HG02884 (cell line): ENCODE data around the gene MYH6.
"Not testable (repeated sequence)": the region's sequence is repeated elsewhere in the genome, so short reads cannot be mapped to it uniquely, and the experiment has no call there.

Experiments
- ATAC-seq: cut with Tn5 transposase; IDR thresholded peaks from one replicate; pipeline ENCODE4 v1.9.1; 2021; ENCODE audit warnings: mild to moderate bottlenecking, moderate library complexity; ENCODE audit not compliant: unreplicated experiment

The MYH6 gene

DNA sequence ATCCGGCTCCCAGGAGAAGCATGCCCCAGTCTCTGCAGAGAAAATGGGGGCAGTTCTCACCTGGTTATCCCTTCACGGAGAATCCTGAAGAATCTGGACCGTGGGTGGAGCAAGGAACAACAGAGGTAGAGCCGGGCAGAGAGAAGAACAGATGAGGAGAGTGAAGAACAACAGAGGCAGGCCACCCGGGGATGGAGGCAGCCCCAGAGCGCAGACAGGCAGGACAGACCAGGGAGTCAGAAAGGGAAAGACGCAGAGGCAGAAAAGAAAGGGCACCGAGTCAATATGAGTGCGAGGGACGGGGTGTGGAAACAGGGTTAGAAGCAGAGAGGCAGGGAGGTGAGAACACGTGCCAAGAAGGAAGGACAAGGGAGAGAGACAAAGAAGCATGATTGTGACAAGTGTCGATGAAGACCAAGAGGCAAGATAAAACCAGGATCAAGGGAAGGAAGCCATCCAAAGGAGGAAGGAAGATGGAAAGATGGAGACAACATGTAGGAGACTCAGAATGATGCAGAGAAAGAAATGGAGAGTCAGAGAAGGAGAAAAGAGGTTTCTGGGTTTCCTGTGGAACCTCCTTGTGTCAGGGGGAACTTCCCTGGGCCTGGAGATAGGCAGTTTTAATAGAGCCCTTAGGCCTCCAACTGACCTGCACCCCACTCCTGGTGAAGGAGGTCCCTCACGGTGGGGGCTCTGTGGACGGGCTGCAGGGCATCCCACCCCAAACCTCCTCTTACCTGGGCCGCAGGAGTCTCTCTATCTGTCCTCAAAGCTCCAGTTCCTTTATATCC is at the start of gene MYH6:
Gene MYH6 (minus strand): TSS at position 758 of the 791 bp plus-strand sequence. CDS start 1,050 bp downstream, outside the sequence.
- ATAC-seq: no peak

DNA sequence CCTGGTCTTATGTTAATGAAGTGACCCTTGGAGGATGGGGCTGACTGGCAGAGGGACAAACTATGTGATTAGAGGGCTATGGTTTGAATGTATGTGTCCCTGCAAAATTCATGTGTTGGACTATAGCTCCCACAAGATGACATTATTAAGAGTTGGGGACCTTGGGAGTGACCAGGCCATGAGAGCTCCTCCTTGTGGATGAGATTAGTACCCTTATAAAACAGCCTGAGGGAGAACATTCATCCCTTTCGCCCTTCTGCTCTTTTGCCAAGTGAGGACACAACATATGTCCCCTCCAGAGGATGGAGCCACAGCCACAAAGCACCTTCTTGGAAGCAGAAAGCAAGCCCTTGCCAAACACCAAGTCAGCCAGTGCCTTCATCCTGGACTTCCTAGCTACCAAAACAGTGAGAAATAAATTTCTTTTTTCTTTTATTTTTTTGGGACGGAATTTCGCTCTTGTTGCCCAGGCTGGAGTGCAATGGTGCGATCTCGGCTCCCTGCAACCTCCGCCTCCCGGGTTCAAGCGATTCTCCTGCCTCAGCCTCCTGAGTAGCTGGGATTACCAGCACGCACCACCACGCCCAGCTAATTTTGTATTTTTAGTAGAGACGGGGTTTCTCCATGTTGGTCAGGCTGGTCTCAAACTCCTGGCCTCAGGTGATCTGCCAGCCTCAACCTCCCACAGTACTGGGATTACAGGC is 49.0 kb upstream of the MYH6 start:
- not testable (repeated sequence) for ATAC-seq

DNA sequence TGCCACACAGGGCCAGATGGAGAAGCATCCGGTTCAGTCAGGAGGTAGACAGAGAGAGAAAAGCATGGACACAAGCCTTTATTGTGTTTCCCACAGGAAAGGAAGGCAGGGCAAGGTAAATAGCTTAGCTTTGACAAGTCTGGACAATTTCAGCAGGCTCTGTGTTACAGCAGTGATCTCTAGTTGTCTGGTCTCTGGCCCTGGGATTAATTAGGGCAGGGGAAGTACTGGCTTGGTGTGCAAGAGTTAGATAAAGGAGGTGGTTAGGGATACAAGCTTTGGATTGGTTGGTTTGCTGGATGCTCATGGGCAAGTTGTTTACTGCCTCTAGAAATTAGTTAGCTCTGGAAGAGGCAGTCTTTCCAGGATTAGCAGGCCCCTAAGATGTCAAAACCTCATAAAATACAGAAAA is 46.4 kb upstream of the MYH6 start:
- ATAC-seq: no peak

- no peak for ATAC-seq
These were observed 44.2 kb upstream of the MYH6 start for GRCh38 chr14:23452237-23452636.

- no peak for ATAC-seq
These were observed 42.3 kb upstream of the MYH6 start for GRCh38 chr14:23450379-23450778.

DNA sequence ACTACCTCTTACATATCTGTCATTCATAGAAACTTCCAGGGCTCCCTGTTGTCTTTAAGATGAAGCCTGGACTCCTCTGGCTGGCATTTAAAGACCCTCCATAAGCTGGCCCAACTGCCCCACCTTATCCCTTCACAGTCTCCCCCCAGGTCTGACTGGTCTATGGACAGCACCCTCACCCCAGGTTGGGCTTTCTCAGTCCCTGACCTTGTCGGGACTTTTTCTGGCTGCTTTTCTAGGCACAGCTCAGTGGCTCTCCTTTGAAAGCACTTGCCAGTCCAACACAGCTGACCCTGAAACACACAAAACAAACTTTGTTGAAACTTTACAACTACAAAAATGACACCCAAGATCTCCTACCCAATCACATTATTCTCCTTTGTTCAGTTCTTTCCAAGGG is 41.2 kb upstream of the MYH6 start:
- ATAC-seq: no peak

DNA sequence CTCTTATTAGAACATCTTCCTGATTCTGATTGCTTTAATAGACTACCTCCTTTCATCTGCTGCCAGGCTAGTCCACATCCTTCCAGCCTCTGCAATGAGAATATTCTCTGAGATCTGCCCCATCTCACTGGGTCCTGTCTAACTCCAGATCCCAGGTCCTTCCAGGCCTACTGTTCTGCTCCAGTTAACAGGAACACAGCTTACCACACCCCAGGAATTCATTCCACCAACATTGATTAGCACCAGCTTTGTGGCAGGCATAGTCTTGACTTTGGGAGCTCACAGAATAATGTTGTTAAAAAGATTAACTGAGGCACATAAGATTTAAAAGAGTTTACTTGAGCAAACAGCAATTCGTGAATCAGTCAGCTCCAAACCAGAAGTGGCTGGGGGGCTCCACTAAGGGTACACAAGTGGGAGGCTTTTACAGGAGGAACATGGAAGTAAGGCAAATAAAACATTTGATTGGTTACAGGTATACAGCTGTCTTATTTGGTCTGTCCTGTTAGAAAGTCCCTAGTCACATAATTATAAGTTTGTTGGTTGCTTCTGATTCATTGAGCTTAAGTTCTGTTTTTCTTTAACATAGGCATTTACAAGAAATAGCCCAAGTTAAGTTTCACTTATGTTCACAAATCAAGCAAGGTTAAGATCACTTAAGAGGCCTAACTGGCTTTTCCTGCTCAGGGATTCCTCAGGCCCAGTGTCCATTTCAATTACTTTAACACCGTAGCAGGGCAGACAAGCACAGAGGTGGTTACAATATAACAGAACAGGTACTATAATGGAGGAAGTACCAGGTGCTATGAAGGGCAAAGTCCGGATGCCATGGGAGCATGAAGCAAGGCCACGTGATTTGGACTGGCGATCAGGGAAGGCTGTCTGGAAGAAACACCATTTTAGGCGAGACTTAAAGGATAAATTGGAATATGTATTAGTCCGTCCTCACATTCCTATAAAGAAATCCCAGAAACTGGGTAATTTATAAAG is 39.6 kb upstream of the MYH6 start:
- ATAC-seq: no peak

DNA sequence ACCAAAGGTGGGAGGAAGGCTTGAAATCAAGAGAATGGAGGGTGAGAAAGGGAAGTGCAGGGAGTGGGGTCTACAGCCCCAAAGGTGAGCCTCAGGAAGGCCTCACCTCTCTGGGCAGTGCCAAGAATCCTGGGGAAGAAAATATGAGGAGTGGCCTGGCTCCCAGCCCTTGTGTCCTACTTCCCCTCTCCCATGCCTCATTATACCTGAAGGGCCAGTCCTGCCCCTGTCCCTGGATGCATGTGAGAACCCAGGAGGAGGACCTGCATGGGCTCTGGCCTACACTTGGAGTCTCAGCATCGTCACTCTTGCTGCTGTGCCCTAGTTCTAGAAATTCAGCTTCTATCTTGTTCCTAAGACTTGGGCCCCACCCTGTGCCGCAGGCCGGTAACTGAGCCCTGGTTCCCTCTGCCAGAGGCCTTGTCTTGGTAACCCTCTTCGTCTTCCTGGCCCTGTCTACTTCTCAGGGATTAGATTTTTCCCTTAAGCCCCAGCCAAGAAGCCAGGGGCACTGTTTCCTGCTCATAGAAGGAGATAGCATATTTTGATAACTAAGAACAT is 38.3 kb upstream of the MYH6 start:
- ATAC-seq: no peak

- ATAC-seq: no peak
These were observed 37.7 kb upstream of the MYH6 start for GRCh38 chr14:23445773-23446172.

DNA sequence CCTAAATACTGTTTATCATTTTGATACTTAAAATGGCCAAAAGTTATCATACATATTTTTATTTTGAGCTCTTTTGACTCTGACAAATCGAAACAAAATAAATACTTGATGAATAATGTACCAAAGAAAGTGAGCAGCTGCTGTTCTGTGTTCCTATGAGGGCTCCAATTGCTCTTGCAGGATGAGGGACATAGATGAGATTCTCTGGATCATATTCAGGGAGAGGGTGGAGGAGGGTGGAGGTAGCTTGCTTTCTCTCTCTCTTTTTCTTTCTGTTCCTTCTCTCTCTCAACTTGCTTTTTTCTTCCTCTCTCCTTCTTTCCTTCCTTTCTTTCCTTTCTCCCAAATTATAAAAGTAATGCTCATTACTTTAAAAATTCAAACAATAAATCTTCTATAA is 36.2 kb upstream of the MYH6 start:
- ATAC-seq: no peak

DNA sequence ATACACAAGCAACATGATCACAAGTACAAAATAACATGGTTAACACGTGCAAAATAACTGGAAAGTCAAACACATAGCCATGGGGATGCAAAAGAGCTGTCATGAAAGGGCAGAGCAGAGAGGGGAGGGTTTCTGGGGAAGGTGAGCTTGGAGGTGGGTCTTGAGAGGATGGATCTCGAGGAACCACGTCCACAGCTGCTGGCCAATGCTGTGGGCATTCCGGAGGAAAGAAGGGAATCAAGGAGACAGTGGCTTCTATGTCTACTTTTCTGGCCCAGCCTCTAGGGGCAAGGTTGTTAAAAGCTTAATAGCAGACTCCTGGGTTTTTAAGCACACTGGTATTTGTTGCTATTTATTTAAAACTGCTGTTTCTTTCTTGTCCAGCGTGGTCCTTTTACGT is 35.8 kb upstream of the MYH6 start:
- no peak for ATAC-seq

DNA sequence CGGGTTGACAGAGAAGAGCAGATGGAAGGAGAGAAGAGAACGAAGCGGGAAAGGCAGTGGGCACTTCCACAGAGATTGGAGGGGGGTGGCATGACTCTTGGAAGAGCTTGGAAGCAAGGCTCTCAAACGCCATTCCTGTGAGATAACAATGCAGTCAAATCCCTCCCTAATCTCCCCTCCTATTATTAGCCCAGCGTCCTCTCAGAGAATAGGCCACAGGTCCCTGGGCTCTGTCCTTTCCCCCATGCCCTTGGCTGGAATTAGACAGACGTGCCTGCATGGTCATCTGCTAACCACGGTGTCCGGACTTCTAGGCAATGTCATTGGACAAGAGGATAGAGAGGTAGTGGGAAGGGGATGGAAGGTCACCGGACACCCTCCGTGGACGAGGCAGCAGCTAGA is 35.3 kb upstream of the MYH6 start:
- no peak for ATAC-seq

GRCh38 chr14:23442721-23443356 is 34.8 kb upstream of the MYH6 start:
- no peak for ATAC-seq

DNA sequence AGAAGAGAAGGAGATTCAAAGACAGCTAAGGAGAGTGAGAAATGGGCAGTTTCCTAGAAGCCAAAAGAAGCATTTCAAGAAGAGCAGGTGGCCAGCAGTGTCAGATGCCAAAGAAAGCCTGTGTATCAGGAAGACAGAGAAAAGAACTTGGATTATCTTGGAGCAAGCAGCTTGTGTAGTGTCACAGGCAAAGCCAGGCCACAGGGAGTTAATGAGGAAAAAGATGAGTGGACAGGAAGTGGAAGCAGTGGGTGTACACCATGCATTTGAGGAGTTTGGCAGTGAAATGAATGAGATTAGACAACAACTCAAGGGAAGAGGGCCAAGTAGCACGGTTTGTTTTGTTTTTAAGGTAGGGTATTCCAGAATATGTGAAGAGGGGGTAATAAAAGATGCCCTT is 33.0 kb upstream of the MYH6 start:
- ATAC-seq: no peak

DNA sequence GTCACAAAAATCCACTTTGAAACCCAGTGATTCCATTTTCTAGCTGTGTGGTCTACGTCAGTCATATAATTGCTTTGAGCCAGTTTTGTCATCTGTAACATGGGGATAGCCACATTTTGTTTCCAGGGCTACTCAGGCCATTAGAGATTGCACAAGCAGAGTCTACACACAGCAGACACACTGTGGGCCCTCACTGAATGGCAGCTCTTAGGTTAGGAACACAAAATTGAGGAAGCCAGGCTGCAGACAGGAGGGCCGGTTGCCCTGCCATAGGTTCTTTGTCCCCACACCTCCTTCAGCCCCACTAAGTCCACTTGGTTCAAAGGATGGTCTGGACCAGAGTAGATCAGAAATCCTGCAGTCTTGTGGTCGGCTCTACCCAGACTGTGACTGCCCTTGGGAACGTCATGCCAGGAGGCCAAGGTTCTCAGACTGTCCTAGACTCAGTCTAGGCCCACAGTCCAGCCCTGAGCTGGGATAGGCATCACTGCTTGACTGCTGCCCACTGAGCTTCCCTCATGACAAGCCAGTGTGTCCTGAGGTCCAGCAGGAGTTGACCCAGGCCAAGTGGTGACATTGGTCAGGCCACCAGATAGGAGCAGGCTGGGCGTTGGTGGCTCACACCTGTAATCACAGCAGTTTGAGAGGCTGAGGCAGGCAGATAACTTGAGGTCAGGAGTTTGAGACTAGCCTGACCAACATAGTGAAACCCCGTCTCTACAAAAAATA is 31.2 kb upstream of the MYH6 start:
- no peak for ATAC-seq

DNA sequence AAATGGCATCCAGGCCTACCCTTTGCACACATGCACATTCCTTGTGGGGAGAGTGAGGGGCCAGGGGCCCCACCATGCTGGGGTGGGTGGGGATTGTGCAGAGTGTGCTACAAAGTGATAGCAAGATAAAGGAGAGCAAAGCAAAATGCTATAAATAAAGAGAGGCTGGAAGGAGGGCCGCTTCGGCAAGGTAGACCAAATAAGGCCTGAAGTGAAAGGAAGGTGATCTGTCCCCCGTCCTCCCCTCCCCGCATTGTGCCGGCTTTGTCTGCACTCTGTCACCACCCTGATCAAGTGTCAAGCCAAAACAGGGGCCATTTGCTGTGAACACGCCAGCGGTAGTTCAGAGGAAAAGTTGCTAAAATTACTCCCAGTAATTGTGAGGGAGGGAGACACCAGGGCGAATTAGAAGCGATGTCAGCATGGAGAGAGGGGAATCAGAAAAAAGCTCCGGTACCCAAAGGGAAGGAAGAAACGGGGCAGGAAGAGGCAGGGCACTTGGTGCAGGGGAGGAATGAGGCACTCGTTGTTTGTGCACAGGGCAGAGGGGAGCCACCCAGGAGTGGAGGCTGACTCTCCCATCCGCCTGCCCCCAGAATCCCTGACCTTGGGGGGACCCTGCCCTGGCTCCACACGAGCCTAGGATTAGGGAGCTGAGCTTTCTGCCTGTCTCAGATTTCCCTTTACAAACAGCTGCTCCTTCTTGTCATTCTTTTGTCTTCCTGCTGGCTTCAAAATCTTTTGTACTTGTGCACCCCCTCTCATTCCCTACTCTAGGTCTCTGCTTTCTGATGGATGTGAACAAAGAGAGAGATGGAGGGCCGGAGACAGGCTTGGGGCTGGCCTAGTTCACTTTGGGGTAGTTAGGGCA is 30.3 kb upstream of the MYH6 start:
- no peak for ATAC-seq

GRCh38 chr14:23437133-23438100 is 29.3 kb upstream of the MYH6 start:
- ATAC-seq: no peak
